HepG2 (cell line): ENCODE measurements around the gene IKZF3. TPM values are rescaled to one million over a fixed set of nuclear protein-coding genes. Genes with fewer than 3 reads are reported as not detected.
A peak's percentile ranks its signal among the peaks of the same experiment; 100 is the strongest.

Experiments used
- AKNA ChIP-seq: sonication (generic); formaldehyde crosslinking; IDR thresholded peaks from 2 replicates; pipeline ENCODE4 v1.4.0; 2020; ENCODE audit warnings: missing genetic modification reagents, borderline replicate concordance
- BHLHE40 ChIP-seq: IDR thresholded peaks from 2 replicates; pipeline ENCODE4 v1.6.1; 2011; ENCODE audit warnings: low read length, improper control_type of control experiment
- CREB3 ChIP-seq: sonication (generic); formaldehyde crosslinking; IDR thresholded peaks from 2 replicates; pipeline ENCODE4 v1.5.0; 2020; ENCODE audit warnings: missing genetic modification reagents
- DDIT3 ChIP-seq: sonication (generic); formaldehyde crosslinking; IDR thresholded peaks from 2 replicates; pipeline ENCODE4 v1.4.0; 2020; ENCODE audit warnings: mild to moderate bottlenecking, missing genetic modification reagents
- DMAP1 ChIP-seq: IDR thresholded peaks from 2 replicates; pipeline ENCODE4 v1.6.1; 2016
- GATA4 ChIP-seq: sonication (generic); IDR thresholded peaks from 2 replicates; pipeline ENCODE4 v1.6.1; 2016; ENCODE audit warnings: antibody characterized with exemption, low read depth, borderline replicate concordance
- HDAC2 ChIP-seq: sonication (generic); formaldehyde crosslinking; IDR thresholded peaks from 2 replicates; pipeline ENCODE4 v1.4.0; 2020; ENCODE audit warnings: missing genetic modification reagents
- HMGA1 ChIP-seq: sonication (generic); formaldehyde crosslinking; conservative IDR thresholded peaks from 2 replicates; pipeline ENCODE4 v1.4.0; 2020; ENCODE audit warnings: missing genetic modification reagents
- HNRNPLL ChIP-seq: fragments of 200-400 bp; formaldehyde crosslinking; IDR thresholded peaks from 2 replicates; pipeline ENCODE4 v1.6.1; 2017; ENCODE audit warnings: mild to moderate bottlenecking, low read depth, low read length; ENCODE audit not compliant: poor library complexity, severe bottlenecking
- KAT8 ChIP-seq: IDR thresholded peaks from 2 replicates; pipeline ENCODE4 v1.6.1; 2016; ENCODE audit warnings: missing genetic modification reagents, missing compliant biosample characterization
- LCORL ChIP-seq, 2 experiments: fragments of 450-650 bp in 1 of 2; sonication (generic) in 1 of 2; formaldehyde crosslinking in 1 of 2; IDR thresholded peaks; 2 replicates each; pipeline versions ENCODE4 v1.5.0 to v1.6.1; 2017 to 2020; ENCODE audit warnings: antibody characterized with exemption in 1 of 2, missing genetic modification reagents in 1 of 2
- MIER3 ChIP-seq: IDR thresholded peaks from 2 replicates; pipeline ENCODE4 v1.6.1; 2016; ENCODE audit warnings: missing compliant biosample characterization, borderline replicate concordance
- PCBP1 ChIP-seq: fragments of 200-400 bp; formaldehyde crosslinking; IDR thresholded peaks from 2 replicates; pipeline ENCODE4 v1.6.1; 2017; ENCODE audit warnings: mild to moderate bottlenecking, low read depth, low read length, borderline replicate concordance
- PHF5A ChIP-seq: IDR thresholded peaks from one replicate; pipeline ENCODE4 v1.6.1; 2018; ENCODE audit warnings: low read depth, missing genetic modification reagents; ENCODE audit not compliant: unreplicated experiment
- SCMH1 ChIP-seq: sonication (generic); formaldehyde crosslinking; IDR thresholded peaks from 2 replicates; pipeline ENCODE4 v1.9.0; 2021; ENCODE audit warnings: missing genetic modification reagents, mild to moderate bottlenecking, borderline replicate concordance
- SP2 ChIP-seq: sonication (generic); formaldehyde crosslinking; IDR thresholded peaks from 2 replicates; pipeline ENCODE4 v1.5.1; 2020; ENCODE audit warnings: mild to moderate bottlenecking, missing genetic modification reagents
- SRSF4 ChIP-seq: fragments of 200-400 bp; formaldehyde crosslinking; IDR thresholded peaks from one replicate; pipeline ENCODE4 v1.6.1; 2018; ENCODE audit warnings: mild to moderate bottlenecking, low read depth, low read length, moderate library complexity; ENCODE audit not compliant: poor library complexity, severe bottlenecking
- ZBTB49 ChIP-seq: sonication (generic); formaldehyde crosslinking; IDR thresholded peaks from 2 replicates; pipeline ENCODE4 v1.4.0; 2020; ENCODE audit warnings: missing genetic modification reagents, borderline replicate concordance
- ZNF484 ChIP-seq: sonication (generic); formaldehyde crosslinking; IDR thresholded peaks from 2 replicates; pipeline ENCODE4 v1.5.1; 2020; ENCODE audit warnings: mild to moderate bottlenecking, low read depth, missing genetic modification reagents, borderline replicate concordance
- ZZZ3 ChIP-seq: sonication (generic); formaldehyde crosslinking; IDR thresholded peaks from 2 replicates; pipeline ENCODE4 v1.4.0; 2020; ENCODE audit warnings: missing genetic modification reagents, mild to moderate bottlenecking, borderline replicate concordance
- polyA plus RNA-seq, 8 experiments: library from polyadenylated mRNA; depleted of rRNA in 3 of 8; stranded (reverse) in 7 of 8; unstranded in 1 of 8; fragments of >200 nt; fragmentation: Illumina TruSeq in 4 of 8; extraction: Trizol in 4 of 8; gene quantifications; 2 replicates each; pipeline versions ENCODE4 v1.2.1 to v1.2.3, GENCODE V29; 2011 to 2016; ENCODE audit warnings: low read depth in 4 of 8, missing spikeins in 1 of 8, mixed read lengths in 1 of 8; ENCODE audit not compliant: insufficient read depth in 1 of 8
- total RNA-seq, 5 experiments: library from RNA; depleted of rRNA; stranded (reverse); fragments of >200 nt; fragmentation: Illumina TruSeq; extraction: Trizol; gene quantifications; 2 replicates each; pipeline ENCODE4 v1.2.3, GENCODE V29; 2016; ENCODE audit warnings: low read depth in 1 of 5

Gene IKZF3
- total and polyA plus RNA-seq, 2 of the 13 experiments (the other 11 are each of a cell fraction or from before 2014, with no cell fraction given), result not detected

- TF ChIP-seq AKNA (CRISPR knock-in tag) (no peak), BHLHE40 (no peak), LCORL (IDR thresholded peaks at IDR 0.05) (no peak), LCORL (CRISPR knock-in tag; IDR thresholded peaks at IDR 0.05) (peak; percentile 74), HMGA1 (CRISPR knock-in tag) (no peak), DMAP1 (CRISPR knock-in tag) (0 out of 2 replicates have a peak, but pooled peaks have one; percentile 36), HDAC2 (CRISPR knock-in tag) (peak; percentile 83), PCBP1 (no peak), HNRNPLL (no peak), DDIT3 (no peak), PHF5A (CRISPR knock-in tag) (peak; percentile 61), ZZZ3 (CRISPR knock-in tag) (no peak), ZBTB49 (CRISPR knock-in tag) (no peak), ZNF484 (CRISPR knock-in tag) (no peak), SRSF4 (no peak), SCMH1 (CRISPR knock-in tag) (no peak), SP2 (CRISPR knock-in tag) (peak; percentile 27; the same call in 1 of the 2 replicates), CREB3 (CRISPR knock-in tag) (no peak), MIER3 (CRISPR knock-in tag) (0 out of 2 replicates have a peak, but pooled peaks have one; percentile 11), KAT8 (CRISPR knock-in tag) (peak; percentile 40; the same call in 1 of the 2 replicates), GATA4 (no peak)
Measured at GRCh38 chr17:39750131-39751015, 113.7 kb downstream of the IKZF3 start (continued).
